Measurements from ENCODE around the gene UNC80. TPM values are rescaled to one million over a fixed set of nuclear protein-coding genes. Genes with fewer than 3 reads are reported as not detected.
A peak's percentile ranks its signal among the peaks of the same experiment; 100 is the strongest.

UNC80 gene
- polyA plus RNA-seq, 1 of the 3 experiments (the other 2 are of a cell fraction) = 0.59 TPM

GRCh38 chr2:209845666-209846065 is 74.0 kb downstream of the UNC80 start:
- Histone ChIP-seq H3K4me2 (no peak overlapping the region), H3K4me3 (ENCODE audit: low read depth in 2 of 2, low read length in 1 of 2) (no peak overlapping the region), H3K79me2 (ENCODE audit: insufficient read depth) (no peaks in the 10 kb centered on the region), H4K20me1 (ENCODE audit: insufficient read depth) (no peaks in the 10 kb centered on the region), H3K9me2 (no peaks in the 10 kb centered on the region), H3K9ac (no peak overlapping the region), H3K36me3 (replicated peaks in 1 of 2; ENCODE audit: control insufficient read depth in 1 of 2, insufficient read depth in 2 of 2, low read length in 1 of 2) (peaks cover 0 to 6% of the 10 kb centered on the region in 2 experiments), H2AFZ (ENCODE audit: low read depth) (0 out of 2 replicates have a peak overlapping the region, but pooled peaks have one; percentile 35), H3K27ac (ENCODE audit: low read depth in 2 of 2, low read length in 1 of 2) (no peak overlapping the region), H3F3A (replicated peaks; ENCODE audit: insufficient read depth) (no peaks in the 10 kb centered on the region), H3K9me3 (no peaks in the 10 kb centered on the region), H3K27me3 (ENCODE audit: insufficient read depth) (no peaks in the 10 kb centered on the region), H3K4me1 (ENCODE audit: control insufficient read depth in 1 of 2, insufficient read depth in 2 of 2, low read depth in 1 of 2, low read length in 1 of 2) (no peaks in the 10 kb centered on the region)
- TF ChIP-seq NRF1 (IDR thresholded peaks at IDR 0.05; ENCODE audit: low read depth, low read length) (no peak), TEAD4 (IDR thresholded peaks at IDR 0.05; ENCODE audit: borderline replicate concordance, insufficient read depth) (no peak), RFX5 (IDR thresholded peaks at IDR 0.05; ENCODE audit: low read length) (no peak), MXI1 (IDR thresholded peaks at IDR 0.05; ENCODE audit: low read depth, low read length) (no peak), RCOR1 (IDR thresholded peaks at IDR 0.05; ENCODE audit: low read length) (no peak), SIN3A (IDR thresholded peaks at IDR 0.05; ENCODE audit: borderline replicate concordance, low read depth, low read length) (no peak), JUND (IDR thresholded peaks at IDR 0.05) (no peak), RAD21 (IDR thresholded peaks at IDR 0.05; ENCODE audit: low read length) (no peak), TCF12 (IDR thresholded peaks at IDR 0.05) (no peak), TAF1 (IDR thresholded peaks at IDR 0.05; ENCODE audit: borderline replicate concordance, low read depth, low read length) (no peak), USF1 (IDR thresholded peaks at IDR 0.05; ENCODE audit: borderline replicate concordance, low read depth) (no peak), CHD2 (IDR thresholded peaks at IDR 0.05; ENCODE audit: low read length, partially characterized antibody) (no peak), IRF3 (IDR thresholded peaks at IDR 0.05; ENCODE audit: low read depth, low read length) (no peak)
- ChIA-PET POLR2A (no interaction called here), CTCF (no interaction called here)
- DNase-seq = no peak
- 64% methylated on average over 2 of the region's 2 CpGs for WGBS (ENCODE audit: low lambda C conversion rate)

GRCh38 chr2:209864716-209865295 is 93.2 kb downstream of the UNC80 start:
- Histone ChIP-seq H3K4me2 (no peak overlapping the region), H3K9ac (no peak overlapping the region), H3K9me2 (no peaks in the 10 kb centered on the region), H3K79me2 (ENCODE audit: insufficient read depth) (no peaks in the 10 kb centered on the region), H3K27me3 (ENCODE audit: insufficient read depth) (no peaks in the 10 kb centered on the region), H2AFZ (ENCODE audit: low read depth) (no peak overlapping the region), H3K9me3 (no peaks in the 10 kb centered on the region), H3K27ac (ENCODE audit: low read depth in 2 of 2, low read length in 1 of 2) (no peak overlapping the region), H3K4me3 (ENCODE audit: low read depth in 2 of 2, low read length in 1 of 2) (no peak overlapping the region), H3F3A (replicated peaks; ENCODE audit: insufficient read depth) (no peaks in the 10 kb centered on the region), H3K4me1 (ENCODE audit: control insufficient read depth in 1 of 2, insufficient read depth in 2 of 2, low read depth in 1 of 2, low read length in 1 of 2) (no peaks in the 10 kb centered on the region), H3K36me3 (replicated peaks in 1 of 2; ENCODE audit: control insufficient read depth in 1 of 2, insufficient read depth in 2 of 2, low read length in 1 of 2) (peaks cover 0 to 2% of the 10 kb centered on the region in 2 experiments), H4K20me1 (ENCODE audit: insufficient read depth) (no peaks in the 10 kb centered on the region)
- TF ChIP-seq TEAD4 (IDR thresholded peaks at IDR 0.05; ENCODE audit: borderline replicate concordance, insufficient read depth) (no peak), RCOR1 (IDR thresholded peaks at IDR 0.05; ENCODE audit: low read length) (no peak), GABPA (IDR thresholded peaks at IDR 0.05; ENCODE audit: low read depth) (no peak), FOXM1 (IDR thresholded peaks at IDR 0.05; ENCODE audit: low read depth) (no peak), EP300 (IDR thresholded peaks at IDR 0.05; ENCODE audit: borderline replicate concordance in 1 of 2, low read depth in 1 of 2, low read length in 1 of 2) (no peak), NRF1 (IDR thresholded peaks at IDR 0.05; ENCODE audit: low read depth, low read length) (no peak), ELF1 (IDR thresholded peaks at IDR 0.05) (no peak), EZH2phosphoT487 (IDR thresholded peaks at IDR 0.05; ENCODE audit: borderline replicate concordance, low read depth) (no peak), IRF3 (IDR thresholded peaks at IDR 0.05; ENCODE audit: low read depth, low read length) (no peak), SIN3A (IDR thresholded peaks at IDR 0.05; ENCODE audit: borderline replicate concordance, low read depth, low read length) (no peak), SMC3 (IDR thresholded peaks at IDR 0.05; ENCODE audit: low read depth, low read length) (no peak), RAD21 (IDR thresholded peaks at IDR 0.05; ENCODE audit: low read length) (no peak), RXRA (IDR thresholded peaks at IDR 0.05; ENCODE audit: borderline replicate concordance, low read depth) (no peak)
- POLR2A ChIA-PET = no interaction called here
- no peak for DNase-seq
- CTCF ChIA-PET = no interaction called here
- 81% methylated on average over 18 of the region's 18 CpGs for WGBS (ENCODE audit: low lambda C conversion rate)
